HepG2 (cell line): Measurements from ENCODE around the gene EMC9. TPM values are rescaled to one million over a fixed set of nuclear protein-coding genes. Genes with fewer than 3 reads are reported as not detected.

Experiments
- ARNTL ChIP-seq: sonication (generic); formaldehyde crosslinking; IDR thresholded peaks from 2 replicates; pipeline ENCODE4 v1.4.0; 2020; ENCODE audit warnings: mild to moderate bottlenecking, missing genetic modification reagents
- ATF2 ChIP-seq: sonication (generic); formaldehyde crosslinking; IDR thresholded peaks from 2 replicates; pipeline ENCODE4 v1.4.0; 2020; ENCODE audit warnings: missing genetic modification reagents
- ATF5 ChIP-seq: sonication (generic); formaldehyde crosslinking; IDR thresholded peaks from 2 replicates; pipeline ENCODE4 v1.4.0; 2020; ENCODE audit warnings: mild to moderate bottlenecking, low read depth, missing genetic modification reagents
- CC2D1A ChIP-seq: sonication (generic); formaldehyde crosslinking; IDR thresholded peaks from 2 replicates; pipeline ENCODE4 v1.8.1; 2023; ENCODE audit warnings: mild to moderate bottlenecking, missing genetic modification reagents
- DMAP1 ChIP-seq: IDR thresholded peaks from 2 replicates; pipeline ENCODE4 v1.6.1; 2016
- EED ChIP-seq: sonication (generic); formaldehyde crosslinking; IDR thresholded peaks from 2 replicates; pipeline ENCODE4 v1.5.0; 2020; ENCODE audit warnings: mild to moderate bottlenecking, missing genetic modification reagents
- HES4 ChIP-seq: sonication (generic); formaldehyde crosslinking; IDR thresholded peaks from 2 replicates; pipeline ENCODE4 v1.9.0; 2021; ENCODE audit warnings: mild to moderate bottlenecking, missing genetic modification reagents, borderline replicate concordance
- JUNB ChIP-seq: sonication (generic); formaldehyde crosslinking; IDR thresholded peaks from 2 replicates; pipeline ENCODE4 v1.8.0; 2022; ENCODE audit warnings: missing genetic modification reagents, mild to moderate bottlenecking, borderline replicate concordance
- KAT8 ChIP-seq: IDR thresholded peaks from 2 replicates; pipeline ENCODE4 v1.6.1; 2016; ENCODE audit warnings: missing genetic modification reagents, missing compliant biosample characterization
- MAFF ChIP-seq: IDR thresholded peaks from 2 replicates; pipeline ENCODE4 v1.6.1; 2011; ENCODE audit warnings: low read depth, low read length, improper control_type of control experiment
- MED8 ChIP-seq: sonication (generic); formaldehyde crosslinking; IDR thresholded peaks from 2 replicates; pipeline ENCODE4 v1.8.1; 2023; ENCODE audit warnings: mild to moderate bottlenecking, missing genetic modification reagents; ENCODE audit not compliant: insufficient replicate concordance
- MXD4 ChIP-seq: IDR thresholded peaks from 2 replicates; pipeline ENCODE4 v1.6.1; 2016; ENCODE audit warnings: mild to moderate bottlenecking, missing biosample characterization, missing genetic modification reagents
- MYNN ChIP-seq: sonication (generic); formaldehyde crosslinking; IDR thresholded peaks from 2 replicates; pipeline ENCODE4 v1.4.0; 2020; ENCODE audit warnings: mild to moderate bottlenecking, low read depth, missing genetic modification reagents
- NCOA1 ChIP-seq: sonication (generic); formaldehyde crosslinking; IDR thresholded peaks from 2 replicates; pipeline ENCODE4 v1.9.0; 2021; ENCODE audit warnings: missing genetic modification reagents
- NFE2 ChIP-seq: sonication (generic); formaldehyde crosslinking; IDR thresholded peaks from 2 replicates; pipeline ENCODE4 v1.4.0; 2020; ENCODE audit warnings: missing genetic modification reagents
- PHB2 ChIP-seq: fragments of 450-650 bp; IDR thresholded peaks from 2 replicates; pipeline ENCODE4 v1.6.1; 2018; ENCODE audit not compliant: partially characterized antibody
- PPARG ChIP-seq: conservative IDR thresholded peaks from 2 replicates; pipeline ENCODE4 v1.6.1; 2016; ENCODE audit warnings: missing biosample characterization, missing genetic modification reagents
- SMC3 ChIP-seq: IDR thresholded peaks from 2 replicates; pipeline ENCODE4 v1.6.1; 2011; ENCODE audit warnings: low read length, improper control_type of control experiment
- TAF1 ChIP-seq: sonication (generic); formaldehyde crosslinking; IDR thresholded peaks from 2 replicates; pipeline ENCODE4 v1.4.0; 2020; ENCODE audit warnings: missing genetic modification reagents
- TCF7L2 ChIP-seq: IDR thresholded peaks from 2 replicates; pipeline ENCODE4 v1.6.1; 2011; ENCODE audit warnings: mild to moderate bottlenecking, low read depth, low read length, moderate library complexity
- YY1 ChIP-seq: IDR thresholded peaks from 2 replicates; pipeline ENCODE4 v1.6.1; 2011; ENCODE audit warnings: low read length, low read depth, moderate library complexity, mild to moderate bottlenecking; ENCODE audit not compliant: insufficient read depth, insufficient replicate concordance
- ZBTB14 ChIP-seq: sonication (generic); formaldehyde crosslinking; IDR thresholded peaks from 2 replicates; pipeline ENCODE4 v1.4.0; 2020; ENCODE audit warnings: missing genetic modification reagents
- ZBTB38 ChIP-seq: sonication (generic); formaldehyde crosslinking; IDR thresholded peaks from 2 replicates; pipeline ENCODE4 v1.5.1; 2020; ENCODE audit warnings: mild to moderate bottlenecking, missing genetic modification reagents
- ZFP36 ChIP-seq: fragments of 150-350 bp; IDR thresholded peaks from 2 replicates; pipeline ENCODE4 v1.6.1; 2018; ENCODE audit warnings: borderline replicate concordance, low read length, low read depth; ENCODE audit not compliant: partially characterized antibody
- ZKSCAN1 ChIP-seq: fragments of 150-350 bp; IDR thresholded peaks from 2 replicates; pipeline ENCODE4 v1.6.1; 2014; ENCODE audit warnings: low read length
- ZMAT3 ChIP-seq: sonication (generic); formaldehyde crosslinking; conservative IDR thresholded peaks from 2 replicates; pipeline ENCODE4 v1.7.0; 2021; ENCODE audit warnings: missing genetic modification reagents
- ZNF205 ChIP-seq: IDR thresholded peaks from 2 replicates; pipeline ENCODE4 v1.6.1; 2018; ENCODE audit warnings: missing biosample characterization, missing genetic modification reagents
- ZNF326 ChIP-seq: sonication (generic); formaldehyde crosslinking; IDR thresholded peaks from 2 replicates; pipeline ENCODE4 v1.4.0; 2020; ENCODE audit warnings: missing genetic modification reagents, borderline replicate concordance
- ZNF430 ChIP-seq: sonication (generic); formaldehyde crosslinking; IDR thresholded peaks from 2 replicates; pipeline ENCODE4 v1.9.0; 2021; ENCODE audit warnings: mild to moderate bottlenecking, missing genetic modification reagents
- ZNF446 ChIP-seq: sonication (generic); formaldehyde crosslinking; IDR thresholded peaks from 2 replicates; pipeline ENCODE4 v1.5.0; 2020; ENCODE audit warnings: mild to moderate bottlenecking, missing genetic modification reagents
- ZNF552 ChIP-seq: sonication (generic); formaldehyde crosslinking; IDR thresholded peaks from 2 replicates; pipeline ENCODE4 v1.9.0; 2022; ENCODE audit warnings: missing genetic modification reagents, mild to moderate bottlenecking, borderline replicate concordance
- ZNF563 ChIP-seq: sonication (generic); formaldehyde crosslinking; IDR thresholded peaks from 2 replicates; pipeline ENCODE4 v1.8.0; 2022; ENCODE audit warnings: mild to moderate bottlenecking, moderate library complexity, missing genetic modification reagents
- polyA plus RNA-seq, 8 experiments: library from polyadenylated mRNA; depleted of rRNA in 3 of 8; stranded (reverse) in 7 of 8; unstranded in 1 of 8; fragments of >200 nt; fragmentation: Illumina TruSeq in 4 of 8; extraction: Trizol in 4 of 8; gene quantifications; 2 replicates each; pipeline versions ENCODE4 v1.2.1 to v1.2.3, GENCODE V29; 2011 to 2016; ENCODE audit warnings: low read depth in 4 of 8, missing spikeins in 1 of 8, mixed read lengths in 1 of 8; ENCODE audit not compliant: insufficient read depth in 1 of 8
- total RNA-seq, 5 experiments: library from RNA; depleted of rRNA; stranded (reverse); fragments of >200 nt; fragmentation: Illumina TruSeq; extraction: Trizol; gene quantifications; 2 replicates each; pipeline ENCODE4 v1.2.3, GENCODE V29; 2016; ENCODE audit warnings: low read depth in 1 of 5

The EMC9 gene
- total and polyA plus RNA-seq, 2 of the 13 experiments (the other 11 are each of a cell fraction or from before 2014, with no cell fraction given): 60.5 to 78.7 TPM

GRCh38 chr14:24146453-24146977 lies 5.1 kb upstream of the EMC9 start, which contains the start of gene PSME2 (continued):
- no peak for TF ChIP-seq ZBTB14 (CRISPR knock-in tag)
- TF ChIP-seq MYNN (CRISPR knock-in tag): no peak
- no peak; the same call in 1 of the 2 replicates for TF ChIP-seq ARNTL (CRISPR knock-in tag)
- no peak; the same call in 1 of the 2 replicates for TF ChIP-seq KAT8 (CRISPR knock-in tag)
- TF ChIP-seq MXD4 (CRISPR knock-in tag): peak; percentile 89; the same call in 1 of the 2 replicates
- no peak for TF ChIP-seq TCF7L2
- no peak for TF ChIP-seq CC2D1A (CRISPR knock-in tag)
- peak; percentile 81 for TF ChIP-seq YY1
- TF ChIP-seq ZFP36: peak; percentile 18
- no peak for TF ChIP-seq DMAP1 (CRISPR knock-in tag)
- TF ChIP-seq TAF1 (CRISPR knock-in tag): peak; percentile 77; the same call in 1 of the 2 replicates
- TF ChIP-seq ZMAT3 (CRISPR knock-in tag): peak; percentile 97; the same call in 1 of the 2 replicates
- TF ChIP-seq ZNF552 (CRISPR knock-in tag): no peak
- TF ChIP-seq ATF2 (CRISPR knock-in tag): peak; percentile 33; the same call in 1 of the 2 replicates
- TF ChIP-seq ZNF446: no peak
- no peak for TF ChIP-seq ZNF563
- TF ChIP-seq ZNF430: no peak
- no peak; the same call in 1 of the 2 replicates for TF ChIP-seq EED (CRISPR knock-in tag)
- TF ChIP-seq PPARG: no peak; the same call in 1 of the 2 replicates
- peak; percentile 58; the same call in 1 of the 2 replicates for TF ChIP-seq ZNF205 (CRISPR knock-in tag)
- TF ChIP-seq ZKSCAN1: no peak
- peak; percentile 74 for TF ChIP-seq ZBTB38 (CRISPR knock-in tag)
- no peak for TF ChIP-seq JUNB (CRISPR knock-in tag)
- TF ChIP-seq HES4 (CRISPR knock-in tag): no peak
- TF ChIP-seq MED8 (CRISPR knock-in tag): peak; percentile 75
- no peak for TF ChIP-seq ATF5
- TF ChIP-seq ZNF326 (CRISPR knock-in tag): 0 out of 2 replicates have a peak, but pooled peaks have one; percentile 55
- TF ChIP-seq NFE2: no peak
- TF ChIP-seq NCOA1 (CRISPR knock-in tag): no peak
- no peak for TF ChIP-seq PHB2
- TF ChIP-seq SMC3: no peak
- TF ChIP-seq MAFF: no peak
